Hematopoietic multipotent progenitor cell (in vitro differentiated cells): ENCODE measurements around the gene SLC29A2. TPM values are rescaled to one million over a fixed set of nuclear protein-coding genes. Genes with fewer than 3 reads are reported as not detected.

Source experiments
- DNase-seq, 3 donors: peaks; one replicate each; pipeline ENCODE4 v3.0.0-alpha.2; 2011 to 2015; ENCODE audit warnings: low read depth in 2 of 3, low spot score in 2 of 3
- total RNA-seq: library from RNA; depleted of rRNA; stranded (reverse); fragments of >200 nt; gene quantifications from one replicate; pipeline ENCODE4 v1.2.3, GENCODE V29; 2012

SLC29A2 gene, protein sequence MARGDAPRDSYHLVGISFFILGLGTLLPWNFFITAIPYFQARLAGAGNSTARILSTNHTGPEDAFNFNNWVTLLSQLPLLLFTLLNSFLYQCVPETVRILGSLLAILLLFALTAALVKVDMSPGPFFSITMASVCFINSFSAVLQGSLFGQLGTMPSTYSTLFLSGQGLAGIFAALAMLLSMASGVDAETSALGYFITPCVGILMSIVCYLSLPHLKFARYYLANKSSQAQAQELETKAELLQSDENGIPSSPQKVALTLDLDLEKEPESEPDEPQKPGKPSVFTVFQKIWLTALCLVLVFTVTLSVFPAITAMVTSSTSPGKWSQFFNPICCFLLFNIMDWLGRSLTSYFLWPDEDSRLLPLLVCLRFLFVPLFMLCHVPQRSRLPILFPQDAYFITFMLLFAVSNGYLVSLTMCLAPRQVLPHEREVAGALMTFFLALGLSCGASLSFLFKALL
- 6.5 TPM for total RNA-seq

DNA sequence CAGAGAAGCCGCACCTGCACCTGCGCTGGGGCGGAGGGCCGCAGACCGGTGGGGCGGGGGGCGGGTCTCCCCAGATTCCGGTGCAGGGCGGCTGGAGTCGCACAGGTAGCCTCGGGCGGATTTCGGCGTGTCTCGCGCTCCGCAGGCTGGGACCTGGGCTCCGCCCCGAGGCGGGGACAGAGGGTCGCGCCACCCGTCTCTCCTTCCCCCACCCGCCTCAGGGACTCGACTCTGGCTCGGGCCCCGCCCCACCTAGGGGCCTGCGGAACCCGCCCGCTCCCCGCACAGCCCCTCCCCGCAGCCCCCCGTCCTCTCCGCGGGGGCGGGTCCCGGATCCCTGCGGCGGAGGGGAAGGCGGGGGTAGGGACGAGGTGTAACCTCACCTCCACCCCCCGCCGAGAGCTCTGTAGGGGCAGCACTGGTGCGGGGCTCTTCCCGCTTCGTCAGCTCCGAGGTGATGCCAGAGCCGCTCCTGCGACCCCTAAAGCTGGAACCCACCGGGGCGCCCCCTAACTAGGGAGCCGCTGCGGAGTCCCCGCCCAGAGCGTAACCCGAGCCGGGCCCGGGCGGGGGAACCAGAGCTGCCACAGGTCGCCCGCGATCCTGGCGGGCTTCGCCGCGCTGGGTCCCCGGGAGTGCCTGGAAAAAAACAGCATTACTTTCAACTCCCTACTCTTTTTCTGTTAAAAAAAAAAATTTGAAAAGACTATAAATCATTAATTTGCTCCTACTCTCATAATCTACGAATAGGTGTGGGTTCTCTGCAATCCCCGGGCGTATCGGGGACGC, at the start of gene SLC29A2:
Gene SLC29A2, minus strand, starts transcription at position 134 of the 789 bp plus-strand sequence. CDS start 169 bp downstream, outside the sequence.
- peak; percentile 49 to 86 (median 75) for DNase-seq

DNA sequence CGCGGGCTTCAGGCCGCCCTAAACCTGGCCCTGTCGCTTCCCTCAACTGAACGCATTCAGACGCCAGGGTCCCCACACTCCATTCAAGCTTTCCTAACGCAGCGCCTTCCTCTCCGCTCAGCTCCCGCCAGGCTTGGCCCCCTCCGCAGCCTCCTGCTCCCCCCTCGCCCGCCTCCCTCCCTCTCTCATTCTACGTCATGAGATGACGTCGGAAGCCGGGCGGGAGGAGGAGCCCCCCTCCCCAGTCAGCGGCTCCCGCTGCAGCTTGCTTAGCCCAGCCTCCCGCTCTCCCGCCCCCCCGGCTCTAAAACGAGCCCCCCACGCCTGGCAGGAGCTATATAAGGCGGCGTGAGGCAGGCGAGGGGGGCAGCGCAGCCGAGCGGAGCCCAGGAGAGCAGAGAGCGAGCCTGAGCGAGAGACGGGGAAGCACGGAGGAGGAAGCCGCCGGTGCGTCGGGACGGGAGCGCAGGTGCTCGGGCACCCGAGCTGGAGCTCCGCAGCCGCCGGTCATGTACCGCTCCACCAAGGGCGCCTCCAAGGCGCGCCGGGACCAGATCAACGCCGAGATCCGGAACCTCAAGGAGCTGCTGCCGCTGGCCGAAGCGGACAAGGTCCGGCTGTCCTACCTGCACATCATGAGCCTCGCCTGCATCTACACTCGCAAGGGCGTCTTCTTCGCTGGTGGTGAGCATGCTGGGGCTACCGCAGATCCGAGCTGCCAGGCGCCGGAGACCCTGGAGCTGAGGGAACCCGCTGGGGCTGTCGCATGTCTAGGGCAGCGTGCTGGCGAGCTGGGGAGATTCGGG, 49.3 kb upstream of the SLC29A2 start, which contains the start of gene NPAS4:
Gene NPAS4, plus strand, starts transcription at position 365 of the 806 bp plus-strand sequence. Its CDS starts 145 bp downstream, at position 510.
- DNase-seq, result no peak

DNA sequence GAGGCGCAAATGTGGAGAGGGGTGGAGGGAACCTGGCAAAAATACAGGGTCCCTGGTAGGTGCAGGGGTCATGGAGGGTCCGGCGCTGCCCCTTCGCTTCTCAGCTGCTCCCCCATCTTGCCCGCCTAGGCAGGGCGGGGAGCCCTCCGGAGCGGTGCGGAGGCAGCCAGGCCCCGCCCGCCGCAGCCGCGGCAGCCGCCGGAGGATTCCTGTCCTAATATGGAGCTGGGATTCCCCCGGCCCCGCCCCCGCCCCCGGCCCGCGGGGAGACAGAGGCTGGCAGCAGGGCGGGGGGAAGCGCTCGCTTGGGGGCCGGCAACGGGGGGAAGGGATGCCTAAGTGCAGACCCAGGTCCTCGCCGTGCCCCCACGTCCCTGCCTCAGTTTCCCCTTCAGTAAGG, 48.3 kb upstream of the SLC29A2 start:
- DNase-seq, result no peak

DNA sequence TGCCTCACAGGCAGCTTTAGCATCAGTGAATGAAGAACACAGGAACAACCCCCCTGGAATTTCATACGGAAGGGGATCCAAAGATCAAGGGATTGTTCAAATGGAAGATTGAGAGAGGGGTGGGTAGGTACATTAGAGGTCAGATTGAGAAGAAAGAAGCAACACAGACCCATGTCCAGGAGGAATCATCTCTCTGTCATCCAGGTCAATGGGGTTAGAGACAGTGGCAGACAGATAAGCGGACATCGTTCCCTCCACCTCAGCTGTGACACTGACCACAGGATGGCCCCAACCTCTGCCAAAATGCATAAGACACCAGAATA, 47.4 kb upstream of the SLC29A2 start:
- no peak for DNase-seq

DNA sequence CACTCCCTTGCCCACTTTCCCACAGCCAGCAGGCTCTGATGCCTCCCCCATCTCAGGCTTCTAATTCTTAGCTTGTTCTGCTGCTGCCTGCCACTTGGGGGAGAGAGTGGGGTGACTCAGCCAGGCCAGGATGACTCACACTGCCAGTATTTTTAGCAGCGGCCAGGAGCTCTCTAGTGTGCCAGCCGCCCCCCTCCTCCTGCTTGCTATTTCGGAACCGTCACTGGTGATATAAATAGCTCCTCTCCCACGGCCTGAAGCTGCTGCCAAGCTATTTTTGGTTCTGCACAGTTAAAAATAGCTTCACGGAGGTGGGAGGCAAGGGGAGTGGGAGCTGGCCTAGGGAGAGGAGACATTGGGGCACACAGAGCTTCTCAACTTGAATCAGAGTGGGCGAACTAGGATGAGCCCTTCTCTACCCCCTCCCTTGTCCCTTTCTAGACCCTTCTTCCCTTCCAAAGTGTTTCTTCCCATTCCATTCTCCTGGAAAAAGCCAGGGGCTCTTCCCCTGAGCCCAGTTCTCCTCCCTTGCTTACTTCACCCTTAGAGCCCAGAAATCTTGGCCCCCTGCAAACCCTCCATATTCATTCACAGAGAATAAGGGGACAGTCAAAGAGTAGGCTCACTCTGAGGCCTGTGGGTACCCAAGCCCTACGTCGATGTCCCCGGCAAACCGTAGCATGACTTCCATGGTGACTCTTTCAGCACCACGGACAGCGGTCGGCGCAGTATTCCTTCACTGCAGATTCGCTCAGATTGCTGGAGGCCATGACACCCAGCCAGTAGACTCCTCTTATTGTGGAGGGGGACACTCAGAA, 46.8 kb upstream of the SLC29A2 start:
- peak in 2 of 3 donors; percentile 76 to 78 for DNase-seq

DNA sequence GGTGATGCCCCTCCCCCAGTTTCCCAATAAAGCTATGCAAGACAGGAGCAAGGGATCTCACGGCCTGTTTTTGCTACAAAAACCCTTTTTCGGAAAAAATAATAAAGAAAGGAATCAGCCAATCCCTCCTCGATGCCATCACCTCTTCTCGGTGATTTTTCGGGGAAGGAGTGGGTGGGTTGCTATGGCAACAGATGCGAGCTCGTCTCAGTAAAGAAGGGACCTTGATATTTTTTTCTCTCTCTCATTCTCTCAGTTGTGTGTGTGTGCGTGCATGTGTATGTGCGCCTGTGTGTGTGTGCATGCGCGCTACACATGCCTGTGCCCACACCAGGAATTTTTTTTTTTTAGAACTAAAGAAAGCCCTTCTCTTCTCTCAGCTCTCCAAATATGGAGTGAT, 45.4 kb upstream of the SLC29A2 start:
- DNase-seq, result no peak

DNA sequence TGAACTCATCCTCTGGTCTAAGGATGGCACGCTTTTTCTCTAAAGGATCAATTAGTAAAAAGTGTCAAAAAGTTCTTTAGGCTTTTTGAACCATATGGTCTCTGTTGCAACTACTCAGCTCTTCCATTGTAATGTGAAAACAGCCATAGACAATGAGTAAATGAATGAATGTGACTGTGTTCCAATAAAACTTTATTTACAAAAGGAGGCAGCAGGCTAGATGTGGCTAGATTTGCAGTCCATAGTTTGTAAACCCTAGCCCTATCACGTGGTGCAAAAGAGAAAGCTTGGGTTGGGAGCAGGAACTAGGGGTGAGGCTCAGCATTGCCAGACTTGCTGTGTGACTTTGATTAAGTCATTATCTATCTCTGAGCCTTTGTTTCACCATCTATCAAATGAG, 43.9 kb upstream of the SLC29A2 start:
- no peak for DNase-seq

DNA sequence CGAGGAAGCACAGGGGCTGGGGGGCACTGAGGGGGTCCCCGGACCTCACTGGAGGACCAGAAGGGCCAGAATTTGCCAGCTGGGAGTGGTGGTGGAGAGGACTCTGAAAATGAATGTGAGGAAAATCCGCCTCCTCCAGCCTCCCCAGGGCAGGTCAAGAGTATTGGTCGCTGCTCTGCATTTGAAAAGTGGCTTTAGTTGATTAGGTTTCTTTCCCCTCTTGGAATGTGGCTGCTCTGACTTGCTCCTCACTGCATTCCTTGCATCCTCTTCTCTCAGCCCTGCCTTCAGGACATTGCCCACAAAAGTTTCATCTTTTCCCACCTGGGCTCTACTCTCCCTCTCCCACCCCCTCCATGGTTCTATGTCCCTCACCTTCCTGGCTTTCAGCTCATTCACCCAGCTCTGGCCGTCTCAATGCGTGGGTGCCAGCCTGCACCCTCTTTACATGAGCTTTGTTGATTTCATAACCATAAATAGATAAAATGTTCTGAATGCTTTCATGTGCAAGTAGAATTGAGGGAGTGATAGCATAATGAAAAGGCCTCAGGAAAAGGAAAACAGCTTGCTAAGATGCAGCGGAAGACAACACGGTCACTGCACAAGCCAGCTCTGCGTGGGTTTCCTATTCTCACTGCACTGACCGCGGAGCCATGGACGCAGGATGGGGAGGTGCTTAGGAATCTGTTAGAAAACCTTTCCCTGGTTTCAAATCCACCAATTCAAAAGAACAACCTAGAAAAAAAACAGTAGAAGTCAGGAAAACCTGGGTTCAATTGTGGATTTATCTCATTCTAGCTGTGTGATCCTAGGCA, 42.8 kb upstream of the SLC29A2 start:
- no peak for DNase-seq

DNA sequence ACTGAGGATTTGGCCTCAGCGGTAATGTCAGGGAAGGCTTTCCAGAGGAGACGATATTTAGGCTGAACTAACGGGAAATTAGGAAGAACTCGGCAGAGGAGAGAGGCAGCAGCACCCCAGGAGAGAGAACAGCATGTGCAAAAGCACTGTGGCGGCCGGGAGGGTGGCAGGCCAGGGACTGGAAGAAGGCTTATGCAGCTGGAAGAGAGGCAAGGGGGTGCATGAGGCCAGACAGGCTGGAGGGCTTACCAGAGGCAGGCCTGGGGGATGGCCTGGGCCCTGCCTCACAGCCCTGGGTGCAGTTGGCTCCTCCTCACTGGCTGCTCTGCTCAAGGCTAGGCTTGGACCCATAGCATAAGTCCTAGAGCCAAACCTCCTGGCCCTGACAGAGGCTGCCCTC, 41.6 kb upstream of the SLC29A2 start:
- no peak for DNase-seq

DNA sequence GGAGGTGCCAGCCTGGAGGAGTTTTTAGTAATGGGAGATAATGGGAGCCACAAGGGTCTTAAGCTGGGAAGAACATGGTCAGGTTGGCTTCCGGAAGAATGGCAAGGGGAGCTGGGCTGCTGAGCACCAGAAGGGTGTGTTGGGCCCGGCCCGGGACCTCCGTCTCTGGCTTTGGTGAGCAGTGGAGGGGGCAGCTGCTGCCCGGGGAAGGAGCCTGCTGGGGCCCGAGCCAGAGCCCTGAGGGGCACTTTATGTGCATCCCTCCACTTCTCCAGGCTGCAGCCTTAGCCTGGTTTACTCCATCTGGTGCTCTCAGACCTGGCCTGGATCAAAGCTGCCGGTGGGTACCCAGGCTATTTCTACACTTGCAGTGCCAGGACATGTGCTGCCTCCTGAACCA, 40.5 kb upstream of the SLC29A2 start:
- DNase-seq, result no peak

DNA sequence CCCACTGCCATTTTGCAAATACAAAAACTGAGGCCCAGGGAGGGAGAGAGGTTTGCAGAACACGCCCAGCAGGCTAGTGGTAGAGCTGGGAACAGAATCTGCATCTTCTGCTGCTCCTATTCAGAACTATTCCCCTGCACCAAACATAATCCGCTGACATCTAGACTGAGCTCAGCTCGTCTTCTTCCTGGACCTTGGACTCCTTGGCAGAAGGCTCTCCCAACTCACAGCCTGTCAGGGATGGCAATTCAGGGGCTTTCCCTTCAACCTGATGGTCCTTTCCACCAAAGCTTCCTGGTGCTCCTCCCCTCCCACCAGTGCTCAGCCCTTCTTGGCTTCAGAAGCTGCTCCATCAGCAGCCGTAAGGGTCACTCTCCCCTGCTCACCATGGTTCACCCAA, 39.8 kb upstream of the SLC29A2 start:
- no peak for DNase-seq

DNA sequence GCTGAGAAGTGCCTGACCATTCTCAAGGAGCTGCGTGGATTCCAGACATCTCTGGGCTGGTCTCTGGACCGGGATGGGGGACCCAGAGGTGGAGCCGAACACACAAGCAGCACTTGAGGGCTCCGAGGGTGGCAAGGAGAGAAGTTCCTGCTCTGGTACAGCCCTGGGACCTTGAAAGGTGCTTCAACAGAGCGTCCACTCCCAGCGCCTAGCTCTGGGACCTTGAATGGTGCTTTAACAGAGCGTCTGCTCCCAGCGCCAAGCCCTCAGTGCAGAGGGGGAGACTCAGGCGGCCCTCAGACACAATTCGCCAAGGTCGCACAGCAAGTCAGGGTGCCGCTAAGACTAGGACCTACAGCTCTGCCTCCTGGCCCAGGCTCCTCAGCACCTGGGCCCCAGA, 38.6 kb upstream of the SLC29A2 start:
- DNase-seq, result no peak

DNA sequence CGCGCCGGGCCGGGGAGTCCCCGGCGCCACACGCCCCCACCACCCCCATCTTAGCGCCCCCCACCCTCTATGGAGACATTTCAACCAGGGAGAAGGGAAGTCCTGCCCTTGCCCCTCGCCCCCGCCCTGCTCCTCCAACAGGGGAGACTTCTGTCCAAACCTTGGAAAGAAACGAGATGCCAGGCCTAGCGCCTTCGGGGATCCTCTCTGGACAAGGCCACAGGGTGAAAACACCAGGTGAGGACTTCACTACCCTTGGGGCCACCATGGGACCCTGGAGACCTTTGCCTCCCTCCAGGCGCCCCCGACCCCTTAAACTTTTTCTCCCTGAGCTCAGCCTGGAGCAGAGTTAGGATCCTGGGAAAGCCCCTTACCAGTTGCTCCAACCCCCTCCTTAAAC, 37.7 kb upstream of the SLC29A2 start:
- DNase-seq, result no peak

DNA sequence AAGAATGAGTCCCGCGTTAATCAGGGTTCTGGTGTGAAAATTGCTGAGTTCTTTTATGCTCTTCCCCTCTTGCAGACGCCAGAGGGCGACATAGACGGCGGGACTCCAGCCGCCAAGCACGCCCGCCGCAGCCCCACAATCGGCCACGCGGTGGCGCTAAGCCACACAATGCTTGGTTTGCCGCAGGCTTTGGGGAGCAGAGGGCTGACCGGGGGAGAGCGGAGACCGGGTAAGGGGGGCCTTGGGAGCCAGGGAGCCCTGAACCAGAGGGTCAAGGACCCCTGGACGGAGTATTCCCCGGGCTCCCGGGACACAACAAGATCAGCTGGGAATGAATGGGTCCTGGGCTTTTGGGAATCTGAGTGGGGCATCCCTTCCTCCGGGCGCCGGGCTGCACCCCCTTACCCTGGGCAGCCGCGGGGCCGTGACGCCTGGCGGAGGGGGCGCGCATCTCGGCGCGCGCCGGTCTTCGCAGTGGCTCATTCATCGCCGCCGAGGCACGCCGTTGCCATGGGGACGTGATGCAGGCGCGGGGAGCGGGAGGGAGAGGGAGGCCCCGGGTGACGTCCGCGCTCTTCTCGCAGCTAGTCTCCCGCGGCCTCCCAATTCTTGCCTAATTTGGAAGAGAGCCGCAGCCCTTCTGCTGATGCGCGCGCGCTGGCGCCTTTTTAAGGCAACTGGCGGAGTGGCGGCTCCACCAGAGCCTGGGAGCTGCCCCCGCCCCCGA, 37.1 kb upstream of the SLC29A2 start:
- peak; percentile 83 to 91 (median 88) for DNase-seq

DNA sequence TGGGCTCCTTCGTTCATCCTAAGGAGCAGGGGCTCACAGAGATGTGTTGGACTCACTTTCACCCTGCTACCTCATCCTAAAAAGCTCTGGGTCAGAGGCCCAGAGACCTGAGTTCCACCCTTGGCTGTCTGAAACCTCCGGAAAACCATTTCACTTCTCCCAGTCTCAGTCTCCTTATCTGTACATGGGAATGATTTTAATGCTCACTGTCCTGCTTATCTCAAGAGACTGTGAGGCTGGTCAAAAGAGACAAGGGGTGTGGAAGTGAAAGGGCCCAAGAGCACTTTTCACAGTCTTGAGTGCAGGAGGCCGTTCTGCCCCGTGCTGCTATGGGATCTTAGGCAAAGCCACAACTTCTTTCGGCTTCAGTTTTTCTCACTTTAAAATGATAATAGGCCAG, 36.1 kb upstream of the SLC29A2 start:
- no peak for DNase-seq

DNA sequence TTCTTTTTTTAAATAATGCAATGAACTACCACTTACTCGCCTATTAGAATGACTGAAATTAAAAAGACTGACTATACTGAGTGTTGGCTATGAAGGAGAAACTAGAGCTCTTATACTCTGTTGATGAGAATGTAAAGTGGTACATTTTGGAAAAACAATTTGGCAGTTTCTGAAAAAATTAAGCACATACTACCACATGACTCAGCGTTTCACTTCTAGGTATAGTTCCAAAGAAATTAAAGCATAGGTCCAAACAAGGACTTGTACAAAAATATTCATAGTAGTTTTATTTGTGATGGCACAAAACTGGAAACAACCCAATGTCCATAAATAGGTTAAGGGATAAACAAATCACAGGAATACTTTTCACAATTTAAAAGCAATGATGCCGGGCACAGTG, 22.4 kb upstream of the SLC29A2 start:
- DNase-seq, result no peak

DNA sequence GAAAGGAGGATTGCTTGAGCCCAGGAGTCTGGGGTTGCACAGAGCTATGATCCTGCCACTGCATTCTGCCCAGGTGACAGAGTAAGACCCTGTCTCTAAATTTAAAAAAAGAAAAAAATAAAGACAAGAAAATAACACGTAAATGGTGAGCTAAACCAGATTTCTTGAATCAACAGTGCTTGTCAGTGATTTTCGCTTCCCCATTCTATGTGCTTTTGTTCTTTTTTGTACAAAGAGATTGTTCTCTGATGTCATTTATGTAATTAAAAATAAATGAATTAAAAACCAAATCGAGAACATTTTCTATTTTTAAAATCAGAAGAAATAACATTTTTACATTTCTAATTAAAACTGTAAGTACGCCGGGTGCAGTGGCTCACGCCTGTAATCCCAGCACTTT, 19.8 kb upstream of the SLC29A2 start:
- DNase-seq, result no peak

DNA sequence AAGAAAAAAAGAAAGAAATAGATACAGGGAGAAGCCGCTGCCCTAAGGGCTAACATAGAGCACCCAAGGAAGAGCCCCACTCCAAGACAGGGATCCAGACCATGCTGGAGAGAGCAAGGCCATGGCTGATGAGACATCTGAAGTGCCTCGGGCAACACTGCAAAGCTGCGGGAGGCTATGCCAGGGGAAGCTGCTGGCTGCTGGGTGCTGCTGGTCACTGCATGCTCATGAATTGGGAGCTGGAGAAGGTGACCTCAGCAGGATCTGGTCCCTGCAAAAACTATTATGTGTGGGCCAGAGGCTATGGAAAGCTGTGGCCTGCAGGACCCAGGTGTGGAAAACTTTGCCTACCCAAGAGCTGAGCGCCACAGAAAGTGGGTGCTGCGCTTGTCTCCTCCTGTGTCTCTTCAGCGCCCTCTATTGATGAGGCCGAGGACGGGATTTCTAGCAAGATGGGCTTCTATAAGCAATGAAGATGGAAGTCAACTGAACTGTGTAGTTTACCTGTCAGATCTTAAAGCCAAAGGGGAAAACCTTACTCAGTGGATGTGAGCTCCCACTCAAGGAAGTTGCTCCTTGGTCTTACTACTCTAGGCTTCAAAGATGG, 17.3 kb upstream of the SLC29A2 start:
- DNase-seq, result peak; percentile 40 to 89 (median 74)
